Activated T-cell treated with anti-CD3 and anti-CD28 coated beads for 24 hours (primary cell): ENCODE data around the gene CEP63.
"Not testable (repeated sequence)": the region's sequence is repeated elsewhere in the genome, so short reads cannot be mapped to it uniquely, and the experiment has no call there.

Experiments
- DNase-seq: peaks from one replicate; pipeline ENCODE4 v3.0.0-alpha.2; 2020; ENCODE audit warnings: low read depth

CEP63 gene

DNA sequence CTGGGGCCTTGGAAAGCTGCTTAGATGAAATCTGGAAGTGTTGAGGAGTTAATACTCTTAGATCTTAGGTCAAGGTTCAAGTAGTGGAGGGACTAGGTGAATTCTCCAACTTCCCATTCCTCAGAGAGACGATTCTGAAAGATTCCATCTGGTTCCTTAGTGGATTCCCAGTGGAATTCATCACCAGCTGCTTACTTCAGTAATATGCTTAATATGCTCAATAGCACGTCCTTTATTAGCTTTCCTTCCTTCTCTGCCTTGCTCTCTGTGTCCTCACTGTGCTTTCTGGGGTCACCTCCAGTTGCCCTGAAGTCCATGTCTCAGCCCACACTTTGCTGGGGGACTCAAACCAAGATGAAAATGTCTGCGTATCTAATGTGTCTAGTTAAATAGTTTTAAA is 31.0 kb downstream of the CEP63 start:
- no peak for DNase-seq

DNA sequence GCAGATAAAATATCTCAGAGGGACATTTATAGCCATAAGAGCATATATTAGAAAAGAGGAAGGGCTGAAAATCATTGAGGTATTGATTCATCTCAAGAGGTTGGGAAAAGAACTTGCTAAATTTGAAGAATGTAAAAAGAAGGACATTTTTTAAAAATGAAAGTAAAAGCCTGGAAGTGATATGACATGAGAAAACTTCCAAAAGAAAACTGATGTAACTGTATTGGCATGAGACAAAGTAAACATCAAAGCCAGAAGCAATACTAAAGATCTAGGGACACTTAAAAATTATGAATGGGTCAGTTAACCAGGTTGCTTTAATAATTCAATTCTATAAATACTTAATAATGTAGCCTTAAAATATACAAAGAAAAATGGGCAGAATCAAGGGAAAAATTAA is 31.9 kb downstream of the CEP63 start:
- DNase-seq: no peak

GRCh38 chr3:134522541-134522940 is 36.7 kb downstream of the CEP63 start:
- no peak for DNase-seq

DNA sequence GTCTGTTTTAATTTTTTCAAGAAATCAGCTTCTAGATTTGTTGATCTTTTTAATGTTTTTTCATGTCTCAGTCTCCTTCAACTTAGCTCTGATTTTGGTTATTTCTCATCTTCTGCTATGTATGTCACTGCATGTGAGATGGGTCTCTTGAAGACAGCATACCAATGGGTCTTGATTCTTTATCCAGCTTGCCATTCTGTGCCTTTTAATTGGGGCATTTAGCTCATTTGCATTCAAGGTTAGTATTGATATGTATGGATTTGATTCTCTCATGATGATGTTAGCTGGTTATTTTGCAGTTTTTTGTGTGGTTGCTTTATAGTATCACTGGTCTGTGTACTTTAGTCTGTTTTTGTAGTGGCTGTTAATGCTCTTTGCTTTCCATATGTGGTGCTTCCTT is 39.4 kb downstream of the CEP63 start:
- no peak for DNase-seq

- DNase-seq: no peak
These were observed 40.5 kb downstream of the CEP63 start for GRCh38 chr3:134526319-134526718.

DNA sequence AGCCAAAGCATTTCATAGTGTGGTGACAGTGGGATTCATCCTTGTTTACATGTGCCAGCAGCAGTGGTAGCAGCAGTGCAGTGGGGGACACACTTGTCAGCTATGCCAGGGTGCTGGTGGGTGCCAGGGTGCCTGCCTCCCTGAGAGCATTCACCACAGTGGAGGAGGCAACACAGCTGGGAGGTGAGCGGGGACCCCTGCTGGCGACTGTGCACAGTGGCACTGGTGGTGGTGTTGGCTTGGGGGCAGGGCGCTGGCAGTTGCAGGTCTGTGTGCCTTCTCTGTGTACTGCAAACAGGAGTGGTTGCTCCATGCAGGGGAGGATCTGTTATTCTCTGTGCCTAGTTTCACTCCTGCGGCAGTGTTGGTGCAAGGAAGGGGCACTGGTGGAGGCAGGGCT is 41.2 kb downstream of the CEP63 start:
- no peak for DNase-seq

DNA sequence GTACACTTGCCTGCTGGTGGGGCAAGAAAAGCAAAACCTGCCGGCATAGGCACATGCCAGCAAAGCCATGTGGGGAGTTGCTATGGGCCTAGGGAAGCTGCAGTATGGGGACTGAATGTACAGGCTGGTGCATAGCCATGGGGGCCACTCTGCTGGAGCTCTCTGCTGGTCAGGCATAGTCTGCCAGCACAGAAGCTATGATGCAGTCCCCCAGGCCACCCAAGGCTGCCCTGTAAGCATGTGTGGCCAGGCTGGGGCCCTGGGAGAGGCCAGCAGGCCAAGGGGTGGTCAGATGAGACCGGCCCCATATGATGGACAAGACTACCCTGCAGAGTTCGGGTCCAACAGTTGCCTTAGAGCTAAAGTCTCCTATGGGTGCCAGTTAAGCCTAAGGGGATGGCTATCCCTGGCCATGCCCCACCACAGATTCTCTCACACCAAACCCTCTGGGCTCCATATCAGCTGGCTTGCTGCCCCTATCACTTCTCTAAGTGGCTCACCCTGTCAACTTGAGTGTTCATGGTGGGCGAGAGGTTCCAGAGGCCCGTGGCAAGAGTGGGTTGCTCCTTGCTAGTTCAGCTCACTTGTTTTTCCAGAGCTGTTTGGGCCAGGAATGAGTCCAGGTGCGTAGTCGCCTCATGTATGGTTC is 41.8 kb downstream of the CEP63 start:
- no peak for DNase-seq

DNA sequence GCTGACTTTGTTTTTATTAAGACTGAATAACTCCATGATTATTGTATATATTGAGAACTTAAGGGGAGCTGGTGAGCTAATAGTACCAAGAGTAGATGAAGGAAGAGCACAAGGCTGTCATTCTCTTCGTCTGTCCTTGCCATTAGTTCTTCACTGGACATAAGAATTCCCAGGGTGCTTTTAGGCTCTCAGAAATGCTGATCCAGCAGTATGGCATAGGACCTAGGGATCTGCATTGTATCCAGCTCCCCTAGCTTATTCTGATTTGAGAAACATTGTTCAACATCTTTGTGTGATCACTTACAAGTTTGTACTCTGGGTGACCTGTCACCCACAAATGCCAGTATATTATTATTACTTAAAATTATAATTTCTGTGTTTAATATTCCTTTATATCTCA is 47.6 kb downstream of the CEP63 start:
- no peak for DNase-seq

- no peak for DNase-seq
These were observed 49.5 kb downstream of the CEP63 start for GRCh38 chr3:134535186-134535970.

DNA sequence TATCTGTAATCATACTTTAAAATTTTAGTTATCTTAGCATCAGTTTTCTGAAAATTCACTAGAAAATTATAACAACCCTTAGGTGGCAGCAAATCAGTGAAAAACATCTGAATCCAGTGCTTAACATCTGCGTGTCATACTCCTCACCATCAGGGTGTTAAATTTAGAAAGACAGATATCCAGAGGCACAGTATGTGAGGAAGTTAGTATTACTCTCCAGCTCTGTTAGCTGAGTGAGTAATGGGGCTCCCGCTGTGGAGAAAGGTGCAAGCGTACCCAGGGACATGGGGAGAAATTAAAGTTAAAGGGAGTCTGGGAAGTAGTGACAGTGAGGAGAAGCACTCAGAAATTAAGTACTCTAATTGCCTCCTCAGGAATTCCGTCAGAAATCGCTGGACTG is 50.9 kb downstream of the CEP63 start:
- DNase-seq: no peak

DNA sequence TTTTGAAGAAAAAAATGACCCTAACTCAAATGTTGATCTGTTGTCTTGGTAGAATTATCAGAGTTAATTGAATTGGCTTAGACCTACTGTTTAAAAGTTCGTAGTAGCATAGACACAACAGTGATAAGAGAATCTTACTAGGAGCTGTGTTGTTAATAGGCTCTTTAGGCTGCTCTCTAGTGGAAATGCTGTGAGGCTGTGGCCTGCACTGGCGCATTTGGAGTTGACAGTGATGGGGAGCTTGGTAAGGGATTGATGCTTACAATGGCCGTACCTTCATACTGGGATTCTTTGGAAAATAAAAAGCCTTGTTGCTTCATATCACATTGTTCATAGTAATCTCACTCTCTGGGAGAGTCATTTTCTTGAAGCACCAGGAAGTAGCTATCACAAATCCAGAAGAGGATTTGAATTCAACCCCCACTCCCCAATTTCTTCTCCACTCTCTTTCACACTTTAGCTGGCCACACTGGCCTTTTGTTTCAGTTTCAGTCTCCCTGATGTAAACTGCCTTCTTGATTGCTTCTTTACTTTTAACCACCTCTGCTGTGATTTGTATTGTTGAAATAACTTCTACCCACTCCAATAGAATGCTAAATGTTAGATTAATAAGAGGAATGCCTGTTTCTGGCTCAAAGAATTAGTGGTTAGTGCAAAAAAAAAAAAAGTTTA is 56.6 kb downstream of the CEP63 start:
- DNase-seq: no peak

- DNase-seq: no peak
These were observed 57.3 kb downstream of the CEP63 start for GRCh38 chr3:134543113-134543512.

DNA sequence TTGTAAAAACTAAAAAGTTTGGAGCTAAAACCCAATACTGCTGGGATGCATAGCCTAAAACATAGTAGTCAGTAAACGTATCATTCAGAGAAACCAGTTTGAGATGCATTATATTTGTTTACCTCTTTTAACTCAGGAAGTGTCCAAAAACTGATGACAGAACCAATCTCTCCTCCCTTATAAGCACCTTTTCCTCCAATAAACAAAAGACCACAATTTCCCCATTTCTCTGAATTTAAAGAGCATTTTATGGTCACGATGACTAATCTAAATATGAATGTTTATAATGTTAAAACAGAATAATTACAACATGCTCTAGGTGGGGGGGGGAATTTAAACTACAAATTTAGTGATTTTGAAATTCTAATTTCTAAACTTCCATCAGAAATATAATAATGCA is 58.5 kb downstream of the CEP63 start:
- no peak for DNase-seq

DNA sequence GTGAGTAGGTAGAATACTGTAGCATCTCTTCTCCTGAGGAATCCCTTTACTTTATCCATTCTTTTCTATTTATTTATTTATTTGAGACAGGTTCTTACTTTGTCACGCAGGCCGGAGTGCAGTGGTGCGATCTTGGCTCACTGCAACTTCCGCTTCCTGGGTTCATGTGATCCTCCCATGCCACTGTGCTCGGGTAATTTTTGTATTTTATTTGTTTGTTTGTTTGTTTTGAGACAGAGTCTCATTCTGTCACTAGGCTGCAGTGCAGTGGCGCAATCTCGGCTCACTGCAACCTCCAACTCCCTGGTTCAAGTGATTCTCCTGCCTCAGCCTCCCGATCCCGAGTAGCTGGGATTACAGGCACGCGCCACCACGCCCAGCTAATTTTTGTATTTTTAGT is 58.9 kb downstream of the CEP63 start:
- DNase-seq: not testable (repeated sequence)

DNA sequence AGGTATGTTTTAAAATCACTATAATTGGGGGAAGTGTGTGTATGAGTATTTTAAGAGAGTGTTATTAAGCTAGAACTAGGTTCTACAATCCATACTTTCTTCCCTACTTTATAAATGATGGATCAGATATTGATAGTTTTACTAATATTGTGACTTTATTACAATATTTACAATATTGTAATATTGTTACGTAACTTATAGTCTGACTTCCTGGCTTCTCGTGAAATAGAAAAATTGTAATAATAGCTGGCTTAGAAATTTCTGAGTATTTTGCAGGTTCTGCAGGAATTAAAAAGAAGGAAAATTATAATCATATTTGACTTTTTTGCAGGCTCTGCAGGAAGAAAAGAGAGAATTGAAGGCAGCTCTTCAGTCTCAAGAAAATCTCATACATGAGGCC is 60.0 kb downstream of the CEP63 start:
- DNase-seq: no peak

DNA sequence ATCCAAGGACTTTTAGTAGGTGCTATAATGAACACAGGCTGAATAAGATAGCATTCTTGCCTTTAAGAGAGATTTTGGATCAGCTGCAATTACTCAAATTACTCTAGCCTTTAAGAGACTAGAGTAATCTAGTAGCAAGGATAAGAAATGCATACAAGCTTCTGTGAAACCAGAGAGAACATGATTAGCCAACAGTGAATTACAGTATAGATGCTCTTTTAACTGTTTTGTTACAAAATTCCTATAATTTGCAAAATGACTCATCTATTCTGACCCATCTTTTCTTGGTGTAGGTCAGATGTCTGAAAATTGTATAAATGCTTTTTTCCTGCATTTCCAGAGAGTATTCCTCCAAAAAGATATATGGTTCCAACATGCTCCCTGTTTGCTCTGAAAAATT is 66.9 kb downstream of the CEP63 start:
- DNase-seq: no peak

DNA sequence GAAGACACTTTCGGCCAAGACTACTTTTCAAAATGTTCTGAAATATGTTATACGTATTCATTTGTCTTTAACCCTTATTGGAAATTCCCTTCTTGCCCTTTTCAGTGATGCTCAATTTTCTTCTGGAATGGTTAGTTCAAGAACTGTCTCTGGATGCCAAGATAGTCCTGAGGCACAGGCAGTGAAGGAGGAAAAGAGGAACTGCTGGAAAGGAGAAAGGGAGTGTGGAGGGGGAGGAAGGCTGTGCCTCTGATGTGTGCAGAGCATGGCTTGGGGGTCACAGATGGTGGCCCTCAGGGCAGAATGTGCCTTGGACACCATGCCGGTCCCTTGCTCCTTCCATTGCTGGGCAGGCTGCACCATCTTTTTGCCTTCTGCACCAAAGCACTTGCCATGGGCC is 73.7 kb downstream of the CEP63 start:
- DNase-seq: no peak

DNA sequence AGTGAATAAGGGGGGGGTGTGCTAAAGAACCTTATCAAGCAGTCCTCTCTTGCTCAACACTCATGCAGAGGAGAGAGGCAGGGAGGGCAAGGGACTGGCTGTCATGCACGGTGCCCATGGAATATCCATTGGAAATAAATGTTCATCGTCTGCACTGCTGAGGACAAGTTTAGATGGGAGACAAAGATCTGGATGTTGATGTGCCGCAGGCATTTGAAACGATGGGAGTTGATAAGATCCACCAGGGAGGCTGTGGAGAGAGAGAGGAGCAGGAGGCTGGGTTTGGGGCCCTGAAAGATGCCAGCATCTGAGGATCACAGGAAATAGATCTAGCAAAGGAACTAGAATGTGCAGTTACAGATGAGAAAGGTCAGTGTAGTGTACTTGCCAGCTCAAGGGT is 76.2 kb downstream of the CEP63 start:
- DNase-seq: no peak

GRCh38 chr3:134563601-134564000 is 77.7 kb downstream of the CEP63 start:
- no peak for DNase-seq

DNA sequence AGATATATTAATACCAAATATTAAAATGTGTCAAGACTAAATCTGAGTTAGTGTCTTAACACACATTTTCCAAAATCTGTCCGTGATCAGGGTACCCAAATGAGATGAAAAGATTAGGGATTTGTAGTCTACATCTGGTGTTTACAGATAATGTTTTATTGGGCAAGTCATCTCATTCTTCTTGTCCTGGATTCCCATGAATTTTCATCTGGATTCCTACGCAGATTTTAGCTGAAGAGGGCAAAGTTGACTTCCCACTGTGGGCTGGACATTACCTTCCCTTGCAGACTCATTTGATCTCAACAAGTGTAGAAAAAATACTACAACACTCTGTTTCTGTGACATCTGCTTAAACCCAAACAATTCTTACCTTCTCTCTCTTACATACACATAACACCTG is 79.1 kb downstream of the CEP63 start:
- no peak for DNase-seq

GRCh38 chr3:134567605-134568004 is 81.7 kb downstream of the CEP63 start:
- DNase-seq: no peak

- no peak for DNase-seq
These were observed 82.9 kb downstream of the CEP63 start for GRCh38 chr3:134568790-134569189.

GRCh38 chr3:134569899-134570298 is 84.0 kb downstream of the CEP63 start:
- DNase-seq: not testable (repeated sequence)
